Measurements from ENCODE around the gene THOC6. TPM values are rescaled to one million over a fixed set of nuclear protein-coding genes. Genes with fewer than 3 reads are reported as not detected.

The THOC6 gene
- 8.9 TPM for total RNA-seq

- peak within 1 kb of the TSS; percentile 45 for H3K4me3 ChIP-seq (ENCODE audit: low read length)
- peaks cover 4% of the 10 kb centered on the region for H3K27me3 ChIP-seq (ENCODE audit: insufficient read depth, low read length)
- H3K9me3 ChIP-seq (ENCODE audit: low read depth, low read length): no peaks in the 10 kb centered on the region
- H3K4me1 ChIP-seq (ENCODE audit: insufficient read depth, low read length): peaks cover 70% of the 10 kb centered on the region
Measured at GRCh38 chr16:3023669-3024478, at the start of gene THOC6, which contains the start of gene HCFC1R1. TSS of gene THOC6 (plus strand) at chr16:3024035. CDS start at chr16:3024327, 292 bp downstream. TSS of gene HCFC1R1 (minus strand) at chr16:3023942. CDS start at chr16:3023941, 1 bp downstream.

DNA sequence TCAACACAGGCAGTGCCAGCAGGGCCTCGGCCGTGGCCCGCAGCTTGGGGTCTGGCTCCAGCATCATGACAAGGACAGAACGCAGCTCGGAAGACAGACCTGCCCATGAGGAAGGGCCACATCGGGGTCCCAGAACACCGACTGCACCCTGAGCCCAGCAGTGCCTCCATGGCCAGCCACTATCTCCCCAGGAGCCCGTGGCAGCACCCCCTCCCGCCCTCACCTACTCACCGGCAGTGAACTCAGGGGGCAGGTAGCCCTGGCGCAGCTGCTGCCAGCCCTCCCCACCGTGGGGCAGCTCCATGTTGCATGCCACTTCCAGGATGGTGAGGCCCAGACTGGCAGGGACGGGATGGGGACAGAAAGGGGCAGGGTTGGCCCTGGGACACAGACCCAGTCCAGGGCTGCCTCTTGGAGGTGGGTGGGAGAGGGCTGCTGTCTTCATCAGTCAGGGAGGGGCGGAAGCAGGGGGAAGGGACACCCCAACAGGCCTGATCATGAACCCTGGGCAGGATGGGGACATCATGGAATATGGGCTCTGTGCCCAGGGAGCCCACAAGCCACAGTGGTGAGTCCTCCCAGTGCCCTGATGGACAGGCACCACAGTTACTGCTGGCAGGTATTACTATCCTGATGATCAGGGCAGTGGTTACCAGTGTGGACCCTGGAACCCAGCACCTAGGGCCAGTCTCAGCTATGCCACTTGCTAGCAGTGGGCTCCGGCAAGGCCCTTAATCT lies 49.3 kb upstream of the THOC6 start:
- Histone ChIP-seq H3K27me3 (ENCODE audit: insufficient read depth, low read length) (no peaks in the 10 kb centered on the region), H3K4me3 (ENCODE audit: low read length) (no peak overlapping the region), H3K9me3 (ENCODE audit: low read depth, low read length) (no peaks in the 10 kb centered on the region), H3K4me1 (ENCODE audit: insufficient read depth, low read length) (peaks cover 17% of the 10 kb centered on the region)

DNA sequence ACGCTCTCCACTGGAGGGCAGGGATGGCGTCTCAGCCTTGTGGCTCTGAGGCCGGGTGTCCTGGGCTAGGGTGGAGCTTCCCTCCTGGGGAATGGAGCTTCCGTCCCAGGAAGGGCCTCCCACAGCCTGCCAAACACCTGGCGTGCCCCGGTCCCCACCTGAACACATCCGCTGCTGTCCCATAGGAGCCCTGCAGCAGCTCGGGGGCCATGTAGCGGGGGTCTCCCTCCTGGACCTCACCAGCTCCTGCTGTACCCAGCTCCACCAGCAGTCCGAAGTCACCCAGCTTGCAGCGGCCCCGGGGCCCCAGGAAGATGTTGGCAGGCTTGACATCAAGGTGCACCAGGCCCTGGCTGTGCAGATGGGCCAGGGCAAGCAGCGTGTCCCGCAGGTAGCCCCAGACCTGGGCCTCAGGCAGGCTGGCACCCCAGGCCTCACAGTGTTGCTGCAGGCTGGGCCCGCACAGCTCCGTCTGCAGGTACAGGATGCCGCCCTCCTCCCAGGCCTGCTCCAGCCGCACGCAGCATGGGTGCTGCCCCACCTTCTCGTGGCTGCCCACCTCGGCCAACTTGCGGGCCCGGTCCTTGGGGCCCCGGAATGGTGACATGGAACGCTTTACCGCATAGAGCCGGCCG lies 48.6 kb upstream of the THOC6 start:
- peaks cover 17% of the 10 kb centered on the region for H3K4me1 ChIP-seq (ENCODE audit: insufficient read depth, low read length)
- H3K27me3 ChIP-seq (ENCODE audit: insufficient read depth, low read length): no peaks in the 10 kb centered on the region
- no peaks in the 10 kb centered on the region for H3K9me3 ChIP-seq (ENCODE audit: low read depth, low read length)
- H3K4me3 ChIP-seq (ENCODE audit: low read length): no peak overlapping the region

- H3K4me1 ChIP-seq (ENCODE audit: insufficient read depth, low read length): peaks cover 16% of the 10 kb centered on the region
- H3K27me3 ChIP-seq (ENCODE audit: insufficient read depth, low read length): no peaks in the 10 kb centered on the region
- no peak overlapping the region for H3K4me3 ChIP-seq (ENCODE audit: low read length)
- no peaks in the 10 kb centered on the region for H3K9me3 ChIP-seq (ENCODE audit: low read depth, low read length)
Measured at GRCh38 chr16:2976201-2976600, 47.6 kb upstream of the THOC6 start.

- peaks cover 18% of the 10 kb centered on the region for H3K4me1 ChIP-seq (ENCODE audit: insufficient read depth, low read length)
- H3K9me3 ChIP-seq (ENCODE audit: low read depth, low read length): no peaks in the 10 kb centered on the region
- H3K4me3 ChIP-seq (ENCODE audit: low read length): no peak overlapping the region
- H3K27me3 ChIP-seq (ENCODE audit: insufficient read depth, low read length): no peaks in the 10 kb centered on the region
Measured at GRCh38 chr16:2976673-2977072, 47.2 kb upstream of the THOC6 start.

- peaks cover 18% of the 10 kb centered on the region for H3K4me1 ChIP-seq (ENCODE audit: insufficient read depth, low read length)
- no peak overlapping the region for H3K4me3 ChIP-seq (ENCODE audit: low read length)
- no peaks in the 10 kb centered on the region for H3K27me3 ChIP-seq (ENCODE audit: insufficient read depth, low read length)
- no peaks in the 10 kb centered on the region for H3K9me3 ChIP-seq (ENCODE audit: low read depth, low read length)
Measured at GRCh38 chr16:2977440-2977839, 46.4 kb upstream of the THOC6 start.

- peak overlapping the region; percentile 78 for H3K4me3 ChIP-seq (ENCODE audit: low read length)
- no peaks in the 10 kb centered on the region for H3K9me3 ChIP-seq (ENCODE audit: low read depth, low read length)
- H3K4me1 ChIP-seq (ENCODE audit: insufficient read depth, low read length): peaks cover 31% of the 10 kb centered on the region
- H3K27me3 ChIP-seq (ENCODE audit: insufficient read depth, low read length): no peaks in the 10 kb centered on the region
Measured at GRCh38 chr16:2979669-2980226, 44.1 kb upstream of the THOC6 start.

DNA sequence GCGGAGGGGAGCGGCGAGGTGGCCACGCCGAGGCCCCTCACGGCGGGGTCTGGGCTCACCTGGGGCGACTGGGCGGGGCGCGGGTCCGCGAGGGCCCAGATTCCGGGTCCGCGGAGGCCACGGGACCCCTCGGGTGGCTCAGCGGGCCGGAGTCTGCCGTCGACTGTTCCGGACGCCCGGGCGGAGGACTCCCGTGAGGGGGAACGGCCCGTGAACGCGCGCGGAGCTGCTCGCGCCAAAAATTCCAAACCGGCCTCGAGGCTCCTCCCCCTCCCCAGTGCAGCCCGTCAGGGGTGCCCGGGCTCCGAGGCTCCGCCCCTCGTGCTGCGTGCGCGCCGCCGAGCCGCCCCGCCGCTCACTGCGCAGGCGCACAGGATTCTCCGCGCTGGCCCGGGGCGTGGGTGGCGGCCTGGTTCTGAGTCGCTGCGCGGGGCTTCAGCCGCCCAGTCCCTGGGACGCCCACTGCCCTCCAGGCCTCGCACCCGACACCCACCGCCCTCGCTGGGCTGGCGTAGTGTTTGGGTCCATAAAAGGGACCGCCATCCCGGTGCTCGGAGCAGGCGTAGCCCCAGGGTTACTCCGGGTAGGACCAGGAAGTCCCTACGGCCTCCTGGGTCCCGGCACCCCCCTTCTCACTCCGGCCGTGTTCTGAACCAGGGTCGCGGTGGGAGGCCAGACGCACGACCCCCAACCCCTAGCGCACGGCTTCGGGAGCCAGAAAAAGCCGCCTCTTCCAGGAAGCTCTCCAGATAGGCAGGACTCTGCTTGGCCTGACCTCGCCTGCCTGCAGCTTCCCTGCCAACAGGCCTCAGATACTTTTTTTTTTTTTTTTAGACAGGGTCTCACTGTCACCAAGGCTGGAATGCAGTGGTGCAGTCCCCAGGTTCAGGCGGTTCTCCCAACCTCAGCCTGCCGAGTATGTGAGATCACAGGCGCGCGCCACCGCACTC lies 43.3 kb upstream of the THOC6 start, which contains the start of gene PKMYT1:
Gene PKMYT1 (minus strand): TSS at position 220 of the 950 bp plus-strand sequence. CDS start 789 bp downstream, outside the sequence.
- Histone ChIP-seq H3K4me1 (ENCODE audit: insufficient read depth, low read length) (peaks cover 31% of the 10 kb centered on the region), H3K4me3 (ENCODE audit: low read length) (peak within 1 kb of the TSS; percentile 78), H3K9me3 (ENCODE audit: low read depth, low read length) (no peaks in the 10 kb centered on the region), H3K27me3 (ENCODE audit: insufficient read depth, low read length) (no peaks in the 10 kb centered on the region)

- H3K27me3 ChIP-seq (ENCODE audit: insufficient read depth, low read length): no peaks in the 10 kb centered on the region
- H3K4me3 ChIP-seq (ENCODE audit: low read length): no peak overlapping the region
- H3K9me3 ChIP-seq (ENCODE audit: low read depth, low read length): no peaks in the 10 kb centered on the region
- peaks cover 31% of the 10 kb centered on the region for H3K4me1 ChIP-seq (ENCODE audit: insufficient read depth, low read length)
Measured at GRCh38 chr16:2981177-2981898, 42.5 kb upstream of the THOC6 start.

DNA sequence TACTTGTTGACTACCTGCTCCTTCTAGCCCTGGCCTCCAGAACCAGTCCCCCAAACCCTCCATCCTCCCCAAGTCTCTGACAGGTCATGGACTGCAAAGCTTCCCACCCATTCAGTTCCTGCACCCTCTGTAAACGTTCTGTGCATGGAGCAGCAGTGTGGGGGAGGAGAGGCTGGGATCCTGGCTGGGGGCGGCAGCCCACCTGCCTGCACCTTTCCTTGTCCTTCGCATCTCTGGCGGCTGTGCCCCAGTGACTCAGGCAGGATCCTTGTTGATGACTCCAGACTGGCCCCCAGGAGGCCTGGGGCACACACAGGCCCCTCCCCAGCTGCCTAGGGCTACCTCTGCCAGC lies 42.0 kb upstream of the THOC6 start:
- H3K9me3 ChIP-seq (ENCODE audit: low read depth, low read length): no peaks in the 10 kb centered on the region
- peaks cover 31% of the 10 kb centered on the region for H3K4me1 ChIP-seq (ENCODE audit: insufficient read depth, low read length)
- no peaks in the 10 kb centered on the region for H3K27me3 ChIP-seq (ENCODE audit: insufficient read depth, low read length)
- H3K4me3 ChIP-seq (ENCODE audit: low read length): no peak overlapping the region

GRCh38 chr16:2982402-2982801 lies 41.4 kb upstream of the THOC6 start:
- no peaks in the 10 kb centered on the region for H3K27me3 ChIP-seq (ENCODE audit: insufficient read depth, low read length)
- no peaks in the 10 kb centered on the region for H3K9me3 ChIP-seq (ENCODE audit: low read depth, low read length)
- no peak overlapping the region for H3K4me3 ChIP-seq (ENCODE audit: low read length)
- peaks cover 31% of the 10 kb centered on the region for H3K4me1 ChIP-seq (ENCODE audit: insufficient read depth, low read length)

- Histone ChIP-seq H3K9me3 (ENCODE audit: low read depth, low read length) (no peaks in the 10 kb centered on the region), H3K27me3 (ENCODE audit: insufficient read depth, low read length) (no peaks in the 10 kb centered on the region), H3K4me1 (ENCODE audit: insufficient read depth, low read length) (peaks cover 31% of the 10 kb centered on the region), H3K4me3 (ENCODE audit: low read length) (no peak overlapping the region)
Measured at GRCh38 chr16:2983706-2984136, 40.1 kb upstream of the THOC6 start.

DNA sequence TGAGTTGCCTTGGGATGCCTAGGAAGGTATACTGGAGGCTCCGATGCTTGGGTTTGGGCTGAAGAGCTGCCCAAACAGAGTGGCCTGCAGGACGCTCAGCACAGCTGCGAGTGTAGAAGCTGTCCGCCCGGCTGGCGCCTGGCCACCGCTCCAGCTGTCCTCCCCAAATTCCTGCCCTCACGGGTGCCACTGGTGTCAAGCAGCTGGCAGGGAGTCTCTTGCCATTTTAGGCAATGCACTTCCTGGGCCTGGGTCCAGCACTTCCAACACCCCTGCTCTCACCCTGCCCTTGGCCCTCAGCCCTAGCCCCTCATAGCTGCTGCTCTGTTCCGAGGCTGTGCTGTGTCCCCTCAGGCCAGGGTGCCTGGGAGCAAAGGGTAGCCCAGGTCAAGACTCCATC lies 38.4 kb upstream of the THOC6 start:
- Histone ChIP-seq H3K27me3 (ENCODE audit: insufficient read depth, low read length) (no peaks in the 10 kb centered on the region), H3K9me3 (ENCODE audit: low read depth, low read length) (no peaks in the 10 kb centered on the region), H3K4me3 (ENCODE audit: low read length) (no peak overlapping the region), H3K4me1 (ENCODE audit: insufficient read depth, low read length) (peaks cover 20% of the 10 kb centered on the region)
